Thyroid gland (tissue), 4 donors: ENCODE measurements around the gene OTOA. TPM values are rescaled to one million over a fixed set of nuclear protein-coding genes. Genes with fewer than 3 reads are reported as not detected.
"Not testable (repeated sequence)": the region's sequence is repeated elsewhere in the genome, so short reads cannot be mapped to it uniquely, and the experiment has no call there.

Source experiments
- DNase-seq, 2 donors: peaks; one replicate each; pipeline ENCODE4 v3.0.0-alpha.2; 2019
- H3K27ac ChIP-seq, 3 donors: fragments of 200-600 bp; sonication (generic); 1 replicate in 2 of 3; 2 replicates in 1 of 3; pipeline ENCODE4 v1.5.1; 2016 to 2019; ENCODE audit warnings: mild to moderate bottlenecking in 1 of 3, moderate library complexity in 1 of 3
- H3K27me3 ChIP-seq: fragments of 200-600 bp; sonication (generic); one replicate; pipeline ENCODE4 v1.5.1; 2019
- H3K36me3 ChIP-seq, 2 donors: fragments of 200-600 bp; sonication (generic); one replicate each; pipeline ENCODE4 v1.5.1; 2016 to 2019
- H3K4me1 ChIP-seq, 2 donors: fragments of 200-600 bp; sonication (generic); one replicate each; pipeline ENCODE4 v1.5.1; 2017 to 2019
- H3K4me3 ChIP-seq, 3 donors: fragments of 200-600 bp; sonication (generic); replicated peaks in 1 of 3; 1 replicate in 2 of 3; 2 replicates in 1 of 3; pipeline ENCODE4 v1.5.1; 2016; ENCODE audit warnings: mild to moderate bottlenecking in 1 of 3
- H3K9me3 ChIP-seq: fragments of 200-600 bp; sonication (generic); one replicate; pipeline ENCODE4 v1.5.1; 2017
- WGBS, 2 donors: methylation state at CpG; one replicate each; pipeline ENCODE4 v1.1.5; 2017; 5-methylcytosine and 5-hydroxymethylcytosine counted together
- intact Hi-C: fragments of 100-400 bp; cut with DNase I; formaldehyde crosslinking; loops from one replicate; pipeline ENCODE4 v1.15.1; 2023
- total RNA-seq, 4 donors: library from RNA; depleted of rRNA; stranded (reverse); fragments of >200 nt; gene quantifications; one replicate each; pipeline ENCODE4 v1.2.3, GENCODE V29; 2016
- TF ChIP-seq, protein P1 (sequence below), 6 experiments: fragments of 200-600 bp in 3 of 6; fragments of 450-650 bp in 3 of 6; sonication (generic) in 3 of 6; IDR thresholded peaks; one replicate each; pipeline ENCODE4 v1.5.1; 2016 to 2019; ENCODE audit warnings: antibody characterized with exemption in 6 of 6, mild to moderate bottlenecking in 2 of 6, inconsistent platforms in 1 of 6, moderate library complexity in 1 of 6

Gene OTOA
- total RNA-seq, 4 donors from 2014 or later: 0.13 to 0.40 TPM; not detected in 2

DNA sequence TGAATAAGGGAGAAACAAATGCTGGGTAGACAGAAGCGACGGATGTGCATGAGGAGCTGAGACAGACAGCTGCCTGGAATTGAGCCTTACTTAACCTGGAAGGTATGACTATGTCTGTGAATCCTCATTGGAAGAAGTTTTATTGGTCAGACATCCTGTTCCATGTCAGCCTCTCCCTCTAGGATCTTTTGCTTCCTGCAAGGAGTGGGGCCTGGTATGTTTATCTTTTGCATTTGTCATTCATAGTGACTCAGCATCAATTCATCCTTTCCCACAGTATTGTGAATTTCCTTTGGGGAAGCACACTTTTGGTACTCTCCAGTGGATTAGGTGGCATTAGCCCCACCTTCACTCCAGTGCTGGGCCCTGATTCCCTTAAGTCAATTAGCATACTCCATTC lies 105.5 kb downstream of the OTOA start:
- DNase-seq, intact Hi-C loops, H3K27ac ChIP-seq, H3K4me1 ChIP-seq, H3K36me3 ChIP-seq, H3K9me3 ChIP-seq, H3K4me3 ChIP-seq, H3K27me3 ChIP-seq: not testable (repeated sequence)
- 85 to 100% methylated on average over 2 of the region's 2 CpGs for WGBS, 2 donors

DNA sequence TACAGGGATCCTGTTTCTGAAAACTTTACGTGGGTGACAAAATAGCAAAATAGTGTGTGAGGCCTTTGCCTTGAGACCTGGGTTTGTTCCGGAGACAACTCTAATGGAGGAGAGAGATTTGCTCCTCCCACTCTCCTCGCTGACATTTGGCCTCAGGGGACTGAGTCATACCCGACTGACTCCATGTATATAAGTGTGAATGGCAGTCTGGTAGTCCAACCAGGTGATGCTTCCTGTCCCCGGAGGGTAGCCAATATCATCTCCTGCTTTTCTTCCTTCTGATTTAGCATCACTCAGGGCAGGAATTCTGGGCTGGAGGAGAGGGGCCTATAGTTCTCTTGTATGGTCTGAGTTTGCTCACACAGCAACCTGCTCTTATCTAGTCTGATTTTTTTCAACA lies 106.8 kb downstream of the OTOA start:
- H3K9me3 ChIP-seq, DNase-seq, H3K36me3 ChIP-seq, intact Hi-C loops, H3K4me3 ChIP-seq, H3K27ac ChIP-seq, H3K4me1 ChIP-seq, H3K27me3 ChIP-seq: not testable (repeated sequence)
- WGBS, 2 donors: 80% methylated on average over 1 of the region's 5 CpGs; no CpG with 5 or more reads in 1 of the 2 donors

DNA sequence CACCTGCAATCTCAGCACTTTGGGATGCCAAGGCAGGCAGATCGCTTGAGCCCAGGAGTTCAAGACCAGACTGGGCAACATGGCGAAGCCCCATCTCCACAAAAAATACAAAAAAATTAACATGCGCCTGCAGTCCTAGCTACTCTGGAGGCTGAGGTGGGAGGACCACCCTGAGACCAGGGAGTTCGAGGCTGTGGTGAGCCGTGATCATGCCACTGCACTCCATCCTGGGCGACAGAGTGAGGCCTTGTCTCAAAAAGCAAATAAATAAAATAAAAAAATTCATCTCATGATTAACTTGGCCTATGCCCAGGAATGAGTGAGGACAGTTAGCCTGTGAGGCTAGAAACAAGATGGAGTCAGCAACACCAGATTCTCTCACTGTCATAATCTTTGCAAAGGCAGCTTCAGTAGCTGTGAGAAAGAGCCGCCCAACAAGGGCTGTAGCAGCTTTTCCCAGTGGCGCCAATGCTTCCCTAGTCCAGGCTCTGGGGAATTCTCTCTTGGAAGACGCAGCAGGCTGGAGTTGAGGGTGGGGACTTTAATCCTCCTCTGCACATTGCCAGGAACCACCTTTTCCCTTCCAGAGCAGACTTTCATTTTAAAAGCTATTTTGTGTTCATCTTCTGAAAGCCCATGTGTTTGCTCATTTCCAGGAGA lies 108.9 kb downstream of the OTOA start:
- DNase-seq, H3K36me3 ChIP-seq, intact Hi-C loops, H3K27ac ChIP-seq, H3K9me3 ChIP-seq, H3K4me3 ChIP-seq, H3K4me1 ChIP-seq, H3K27me3 ChIP-seq: not testable (repeated sequence)
- 72 to 86% methylated on average over 9 of the region's 9 CpGs for WGBS, 2 donors

DNA sequence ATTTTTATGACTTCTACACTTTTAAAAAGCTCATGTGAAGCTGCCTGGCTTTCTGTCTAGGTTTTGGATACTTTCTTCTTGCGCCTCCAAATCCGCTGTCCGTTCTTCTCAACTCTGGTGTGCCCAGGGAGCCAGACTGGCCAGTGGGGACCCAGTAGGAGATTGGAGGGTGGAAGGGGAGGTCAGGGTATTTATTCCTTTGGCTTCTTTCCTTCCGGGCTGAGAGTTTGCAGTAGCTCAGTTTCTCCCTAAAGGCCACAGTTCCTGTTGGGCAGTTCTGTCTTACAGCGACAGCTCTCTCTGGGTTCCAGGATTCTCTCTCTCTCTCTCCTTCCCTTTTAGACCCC lies 109.4 kb downstream of the OTOA start:
- WGBS, 2 donors: 69% methylated on average over 5 of the region's 5 CpGs
- DNase-seq, H3K27me3 ChIP-seq, H3K9me3 ChIP-seq, H3K36me3 ChIP-seq, H3K4me1 ChIP-seq, intact Hi-C loops, H3K4me3 ChIP-seq, H3K27ac ChIP-seq: not testable (repeated sequence)

DNA sequence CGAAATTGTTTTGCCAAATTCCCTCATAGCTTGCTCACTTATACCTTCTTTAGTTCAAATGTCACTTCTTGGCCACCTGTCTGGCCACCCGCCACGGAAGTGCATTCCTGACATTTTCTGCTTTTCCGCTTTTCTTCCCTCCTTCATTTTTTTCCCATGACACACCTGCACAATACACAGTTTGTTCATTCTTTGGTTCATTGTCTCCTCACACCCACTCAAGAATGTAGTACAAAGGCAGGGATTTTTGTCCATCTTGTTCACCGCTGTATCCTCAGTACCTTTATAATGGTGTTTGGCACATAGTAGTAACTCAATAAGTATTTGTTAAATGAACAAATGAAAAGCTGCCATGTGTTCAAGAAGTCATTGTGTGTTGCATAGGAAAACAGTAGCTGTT lies 116.8 kb downstream of the OTOA start:
- no CpG with 5 or more reads among the region's 5 CpGs for WGBS, 2 donors
- H3K4me1 ChIP-seq, H3K9me3 ChIP-seq, H3K27me3 ChIP-seq, H3K4me3 ChIP-seq, H3K36me3 ChIP-seq, DNase-seq, intact Hi-C loops, H3K27ac ChIP-seq: not testable (repeated sequence)

GRCh38 chr16:21790506-21790905 lies 126.7 kb downstream of the OTOA start:
- H3K4me3 ChIP-seq, H3K4me1 ChIP-seq, H3K27me3 ChIP-seq, H3K27ac ChIP-seq, H3K36me3 ChIP-seq, DNase-seq, intact Hi-C loops, H3K9me3 ChIP-seq: not testable (repeated sequence)
- WGBS, 2 donors: no CpG with 5 or more reads among the region's 1 CpG

DNA sequence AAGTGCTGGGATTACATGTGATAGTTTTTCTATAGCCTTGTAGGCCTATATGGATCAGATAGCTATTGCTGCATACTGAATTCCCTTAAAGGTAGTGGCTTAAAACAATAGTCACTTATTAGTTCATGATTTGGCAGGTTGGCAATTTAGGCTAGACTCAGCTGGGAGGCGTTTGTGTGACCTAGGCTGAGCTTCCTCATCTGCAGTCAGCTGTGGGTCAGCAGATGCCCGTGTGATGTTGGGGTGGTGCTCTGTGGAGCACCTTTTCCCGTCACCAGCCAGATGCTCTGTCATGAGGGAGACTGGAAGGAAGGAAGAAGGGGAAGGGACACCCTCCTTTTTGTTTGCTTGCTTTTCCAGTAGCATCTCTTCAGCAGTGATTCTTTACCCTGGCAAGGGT lies 129.5 kb downstream of the OTOA start:
- DNase-seq, intact Hi-C loops, H3K27ac ChIP-seq, H3K4me1 ChIP-seq, H3K9me3 ChIP-seq, H3K27me3 ChIP-seq, H3K36me3 ChIP-seq, H3K4me3 ChIP-seq: not testable (repeated sequence)
- WGBS, 2 donors: no CpG with 5 or more reads among the region's 3 CpGs

DNA sequence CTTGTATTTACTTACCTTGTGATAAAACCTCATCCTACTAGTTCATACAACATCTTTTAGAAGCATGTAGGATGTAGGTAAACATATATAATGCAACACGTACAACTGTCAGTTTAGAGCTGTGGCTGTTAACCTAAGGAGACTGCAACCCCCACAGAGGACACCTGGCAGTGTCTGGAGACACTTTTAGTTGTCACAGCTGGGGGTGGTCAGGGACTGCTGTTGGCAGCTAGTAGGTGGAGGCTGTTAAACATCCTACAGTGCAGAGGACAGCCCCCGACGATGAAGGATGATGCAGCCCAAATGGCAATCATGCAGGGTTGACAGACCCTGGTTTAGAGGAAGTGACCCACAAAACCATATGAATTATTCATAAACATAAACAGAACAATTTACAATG lies 134.8 kb downstream of the OTOA start:
- DNase-seq, H3K4me3 ChIP-seq, intact Hi-C loops, H3K27ac ChIP-seq, H3K4me1 ChIP-seq, H3K36me3 ChIP-seq, H3K27me3 ChIP-seq, H3K9me3 ChIP-seq: not testable (repeated sequence)
- no CpG with 5 or more reads among the region's 3 CpGs for WGBS, 2 donors

DNA sequence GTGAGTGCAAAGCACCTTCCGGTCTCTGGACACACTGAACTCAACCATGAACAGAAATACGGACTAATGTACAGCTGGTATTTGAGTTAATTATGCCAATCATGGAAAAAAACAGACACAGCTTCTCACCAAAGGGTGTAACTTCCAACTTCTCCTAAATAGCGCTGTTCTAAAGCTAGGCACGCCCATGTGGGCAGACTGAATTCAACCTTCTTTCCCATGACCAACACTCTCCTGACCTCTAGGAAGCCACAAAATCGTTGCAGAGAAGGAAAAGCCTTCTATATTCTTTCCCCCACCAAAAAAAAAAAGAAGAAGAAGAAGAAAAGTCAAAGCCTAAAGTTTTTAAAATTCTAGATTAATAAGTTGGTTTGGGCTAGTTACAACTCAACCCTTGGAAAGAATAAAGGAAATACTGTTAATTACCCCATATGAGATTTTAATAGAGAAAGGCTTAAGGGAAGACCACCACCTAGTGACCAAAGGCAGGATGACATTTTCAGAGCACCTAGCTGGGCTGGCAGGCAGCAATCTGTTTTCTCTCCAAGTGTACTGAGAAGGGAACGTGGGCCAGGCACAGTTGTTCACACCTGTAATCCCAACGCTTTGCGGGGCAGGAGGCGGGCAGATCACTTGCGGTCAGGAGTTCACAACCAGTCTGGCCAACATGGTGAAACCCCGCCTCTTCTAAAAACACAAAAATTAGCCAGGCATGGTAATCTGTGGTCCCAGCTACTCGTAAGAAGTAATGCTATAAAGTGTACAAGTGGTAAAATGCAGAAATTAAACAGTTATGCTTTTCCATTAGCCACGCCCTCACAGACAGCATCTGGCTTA lies 138.0 kb downstream of the OTOA start:
- intact Hi-C loops, H3K9me3 ChIP-seq, H3K36me3 ChIP-seq, H3K4me3 ChIP-seq, H3K4me1 ChIP-seq, H3K27me3 ChIP-seq, H3K27ac ChIP-seq: not testable (repeated sequence)
- 51 to 68% methylated on average over 11 to 13 of the region's 13 CpGs for WGBS, 2 donors
- DNase-seq: peak; percentile 34 to 42
- TF ChIP-seq, protein P1, sequence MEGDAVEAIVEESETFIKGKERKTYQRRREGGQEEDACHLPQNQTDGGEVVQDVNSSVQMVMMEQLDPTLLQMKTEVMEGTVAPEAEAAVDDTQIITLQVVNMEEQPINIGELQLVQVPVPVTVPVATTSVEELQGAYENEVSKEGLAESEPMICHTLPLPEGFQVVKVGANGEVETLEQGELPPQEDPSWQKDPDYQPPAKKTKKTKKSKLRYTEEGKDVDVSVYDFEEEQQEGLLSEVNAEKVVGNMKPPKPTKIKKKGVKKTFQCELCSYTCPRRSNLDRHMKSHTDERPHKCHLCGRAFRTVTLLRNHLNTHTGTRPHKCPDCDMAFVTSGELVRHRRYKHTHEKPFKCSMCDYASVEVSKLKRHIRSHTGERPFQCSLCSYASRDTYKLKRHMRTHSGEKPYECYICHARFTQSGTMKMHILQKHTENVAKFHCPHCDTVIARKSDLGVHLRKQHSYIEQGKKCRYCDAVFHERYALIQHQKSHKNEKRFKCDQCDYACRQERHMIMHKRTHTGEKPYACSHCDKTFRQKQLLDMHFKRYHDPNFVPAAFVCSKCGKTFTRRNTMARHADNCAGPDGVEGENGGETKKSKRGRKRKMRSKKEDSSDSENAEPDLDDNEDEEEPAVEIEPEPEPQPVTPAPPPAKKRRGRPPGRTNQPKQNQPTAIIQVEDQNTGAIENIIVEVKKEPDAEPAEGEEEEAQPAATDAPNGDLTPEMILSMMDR (IDR thresholded peaks at IDR 0.05): peak in 5 of 6 experiments; percentile 11 to 57 (median 44)

DNA sequence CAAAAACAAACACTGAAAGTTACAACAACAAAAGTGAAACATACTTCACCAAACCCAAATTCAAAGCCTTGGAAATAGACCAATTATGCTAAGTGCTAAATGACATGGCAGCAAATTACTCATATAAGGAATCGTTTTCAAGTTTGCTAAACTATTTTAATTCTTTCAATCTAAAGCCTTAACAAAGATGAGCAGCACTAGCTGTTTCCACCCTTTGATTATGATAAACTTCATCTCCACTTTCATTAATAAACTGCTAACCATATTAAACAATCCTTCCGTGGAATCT lies 138.6 kb downstream of the OTOA start:
- 62 to 75% methylated on average over 2 of the region's 2 CpGs for WGBS, 2 donors
- H3K4me3 ChIP-seq, H3K27ac ChIP-seq, H3K36me3 ChIP-seq, H3K27me3 ChIP-seq, DNase-seq, H3K9me3 ChIP-seq, intact Hi-C loops, H3K4me1 ChIP-seq: not testable (repeated sequence)
